ENCODE measurements around the gene C8B.

- no peak for TF ChIP-seq CTCF (conservative IDR thresholded peaks at IDR 0.05 in 1 of 2, IDR thresholded peaks at IDR 0.05 in 1 of 2; ENCODE audit: extremely low read depth in 1 of 2, insufficient read depth in 1 of 2, low read depth in 1 of 2, low read length in 2 of 2)
- no peak for TF ChIP-seq EZH2 (IDR thresholded peaks at IDR 0.05; ENCODE audit: borderline replicate concordance, low read length)
Observed at GRCh38 chr1:56881417-56881816, 84.4 kb downstream of the C8B start.
